CD4-positive, alpha-beta memory T cell (primary cell): ENCODE data around the gene MS4A6A. TPM values are rescaled to one million over a fixed set of nuclear protein-coding genes. Genes with fewer than 3 reads are reported as not detected.
A peak's percentile ranks its signal among the peaks of the same experiment; 100 is the strongest.

ENCODE experiments used
- CTCF ChIA-PET: fragments of 350-600 bp; sonication (Branson Sonifier 250); formaldehyde crosslinking; loops from one replicate; lab custom pipeline; 2021; ENCODE audit warnings: inconsistent platforms; ENCODE audit not compliant: partially characterized antibody; lab: Charles Lee
- POLR2A ChIA-PET: fragments of 350-600 bp; sonication (Branson Sonifier 250); formaldehyde crosslinking; loops from one replicate; lab custom pipeline; 2021; ENCODE audit not compliant: partially characterized antibody; lab: Charles Lee
- DNase-seq, 5 donors: peaks; one replicate each; pipeline versions ENCODE4 v3.0.0 to v3.0.0-alpha.2; 2020 to 2022; ENCODE audit warnings: mixed read lengths in 1 of 5
- H3K27ac ChIP-seq: one replicate; pipeline ENCODE4 v1.7.0; 2013; ENCODE audit warnings: low read depth, low read length
- H3K27me3 ChIP-seq: 2 replicates; pipeline ENCODE4 v1.7.0; 2013; ENCODE audit warnings: mild to moderate bottlenecking, low read length, moderate library complexity; ENCODE audit not compliant: insufficient read depth
- H3K36me3 ChIP-seq: 2 replicates; pipeline ENCODE4 v1.7.0; 2013; ENCODE audit warnings: mild to moderate bottlenecking, low read length, moderate library complexity; ENCODE audit not compliant: insufficient read depth
- H3K4me1 ChIP-seq: 2 replicates; pipeline ENCODE4 v1.7.0; 2013; ENCODE audit warnings: mild to moderate bottlenecking, low read length, moderate library complexity; ENCODE audit not compliant: insufficient read depth
- H3K4me3 ChIP-seq, 2 donors: one replicate each; pipeline ENCODE4 v1.7.0; 2013; ENCODE audit warnings: low read length in 2 of 2, mild to moderate bottlenecking in 1 of 2
- H3K9me3 ChIP-seq, 2 donors: one replicate each; pipeline ENCODE4 v1.7.0; 2013; ENCODE audit warnings: low read length in 2 of 2, control low read depth in 1 of 2; ENCODE audit not compliant: control insufficient read depth in 1 of 2
- H3K27ac Mint-ChIP-seq, 7 donors: one replicate each; pipeline ENCODE4 v1.8.0; 2020 to 2021; ENCODE audit warnings: mixed read lengths in 7 of 7, mild to moderate bottlenecking in 6 of 7, inconsistent platforms in 3 of 7, moderate library complexity in 3 of 7
- H3K27me3 Mint-ChIP-seq, 2 donors: one replicate each; pipeline ENCODE4 v1.8.0; 2020 to 2021; ENCODE audit warnings: mixed read lengths in 2 of 2
- H3K36me3 Mint-ChIP-seq, 2 donors: one replicate each; pipeline ENCODE4 v1.8.0; 2020 to 2021; ENCODE audit warnings: mixed read lengths in 2 of 2, inconsistent platforms in 1 of 2, mild to moderate bottlenecking in 1 of 2
- H3K4me1 Mint-ChIP-seq, 4 donors: one replicate each; pipeline ENCODE4 v1.8.0; 2020 to 2021; ENCODE audit warnings: mixed read lengths in 4 of 4, mild to moderate bottlenecking in 1 of 4
- H3K4me3 Mint-ChIP-seq, 8 donors: one replicate each; pipeline ENCODE4 v1.8.0; 2020 to 2021; ENCODE audit warnings: mixed read lengths in 8 of 8, mild to moderate bottlenecking in 7 of 8, moderate library complexity in 6 of 8, inconsistent platforms in 3 of 8
- H3K9me3 Mint-ChIP-seq, 8 donors: one replicate each; pipeline ENCODE4 v1.8.0; 2020 to 2021; ENCODE audit warnings: mixed read lengths in 8 of 8, mild to moderate bottlenecking in 5 of 8, inconsistent platforms in 3 of 8, moderate library complexity in 1 of 8
- intact Hi-C: fragments of 100-400 bp; cut with micrococcal nuclease; formaldehyde crosslinking; loops from one replicate; pipeline ENCODE4 v1.15.1; 2023
- polyA plus RNA-seq, 2 donors: library from polyadenylated mRNA; unstranded; fragments of 300-500 nt; fragmentation: Illumina TruSeq; gene quantifications; one replicate each; pipeline ENCODE4 v1.2.3, GENCODE V29; 2021
- total RNA-seq, 2 experiments: library from RNA; stranded (reverse); gene quantifications; one replicate each; pipeline ENCODE4 v1.2.3, GENCODE V29; 2021

MS4A6A gene, protein sequence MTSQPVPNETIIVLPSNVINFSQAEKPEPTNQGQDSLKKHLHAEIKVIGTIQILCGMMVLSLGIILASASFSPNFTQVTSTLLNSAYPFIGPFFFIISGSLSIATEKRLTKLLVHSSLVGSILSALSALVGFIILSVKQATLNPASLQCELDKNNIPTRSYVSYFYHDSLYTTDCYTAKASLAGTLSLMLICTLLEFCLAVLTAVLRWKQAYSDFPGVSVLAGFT
- total RNA-seq (1 to 10 TPM; 4.9 to 7.7 TPM), polyA plus RNA-seq (1 to 10 TPM; 2.7 to 3.3 TPM)

DNA sequence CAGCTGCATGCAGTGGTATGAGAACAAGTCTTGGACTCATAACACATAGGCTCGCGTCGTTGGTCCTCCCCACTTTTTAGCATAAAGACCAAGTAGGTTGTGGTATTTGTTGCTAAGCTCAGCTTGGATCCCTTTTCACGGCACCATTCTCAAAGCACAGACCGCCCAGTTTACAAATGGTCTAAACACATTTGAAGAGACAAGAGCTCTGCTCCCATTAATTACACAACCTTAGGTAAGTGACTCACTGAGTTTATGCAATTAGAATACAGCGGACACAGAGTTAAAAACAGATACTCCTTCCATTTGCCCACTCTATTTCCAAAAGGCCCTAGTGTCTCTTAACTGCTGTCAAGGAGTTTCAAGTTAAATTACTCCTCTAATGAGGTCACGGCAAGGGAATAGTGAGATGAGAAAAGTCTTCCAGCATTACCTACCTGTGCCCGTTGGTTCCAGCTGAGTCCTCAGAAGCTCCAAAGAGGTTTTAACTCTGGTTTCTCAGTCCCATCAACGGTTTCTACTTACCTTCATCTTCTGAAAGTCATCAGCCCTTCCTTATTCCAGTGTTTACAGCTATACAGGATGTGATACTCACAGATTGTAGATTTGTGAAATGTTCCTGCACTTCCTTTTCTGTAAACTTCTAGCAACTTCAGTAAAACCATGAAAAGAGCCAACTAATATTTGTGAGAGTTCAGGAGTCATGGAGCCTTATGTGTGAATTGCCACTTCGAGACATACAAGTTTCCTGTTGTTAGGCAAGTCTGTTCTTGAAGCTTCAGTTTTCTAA lies at the start of gene MS4A6A:
Gene MS4A6A, minus strand, starts transcription at position 543 of the 790 bp plus-strand sequence. CDS start 1,356 bp downstream, outside the sequence.
- CTCF ChIA-PET, result interaction anchor here (2.1 kb wide), 1 partner anchor 10 kb away, joined by 6 read pairs; no protein-coding TSS in a partner anchor

GRCh38 chr11:60230681-60231080 lies 47.8 kb upstream of the MS4A6A start:
- H3K9me3 Mint-ChIP-seq, result no peaks in the 10 kb centered on the region
- ChIA-PET POLR2A (no interaction called here), CTCF (interaction anchor here (1.2 kb wide), 1 partner anchor 34 kb away, joined by 3 read pairs; no protein-coding TSS in a partner anchor)
- no peaks in the 10 kb centered on the region for H3K4me1 Mint-ChIP-seq
- H3K27me3 Mint-ChIP-seq, result peaks cover 0 to 2% of the 10 kb centered on the region in 2 donors
- no peak overlapping the region for H3K4me3 Mint-ChIP-seq
- no peaks in the 10 kb centered on the region for H3K36me3 Mint-ChIP-seq
- no peaks in the 10 kb centered on the region for H3K27me3 ChIP-seq
- H3K27ac ChIP-seq, result no peak overlapping the region
- H3K36me3 ChIP-seq, result no peaks in the 10 kb centered on the region
- H3K9me3 ChIP-seq, result no peaks in the 10 kb centered on the region
- no peaks in the 10 kb centered on the region for H3K4me1 ChIP-seq
- H3K4me3 ChIP-seq, result no peak overlapping the region
- intact Hi-C loops, result no loop called here
- no peak overlapping the region for H3K27ac Mint-ChIP-seq
- no peak for DNase-seq

More for the DNA sequence above, at the start of gene MS4A6A:
- H3K4me3 ChIP-seq, result no peak within 1 kb of the TSS
- no peak within 1 kb of the TSS for H3K27ac ChIP-seq
- Mint-ChIP-seq H3K4me3 (peak within 1 kb of the TSS in 4 of 8 donors; percentile 2 to 66 (median 32)), H3K27ac (peak within 1 kb of the TSS in 1 of 7 donors; percentile 38), H3K4me1 (peaks cover 0 to 5% (median 2%) of the 10 kb centered on the region in 4 donors), H3K9me3 (peaks cover 0 to 9% (median 0%) of the 10 kb centered on the region in 8 donors), H3K36me3 (no peaks in the 10 kb centered on the region), H3K27me3 (peaks cover 13 to 19% of the 10 kb centered on the region in 2 donors)
- no peak for DNase-seq
- intact Hi-C loops, result no loop called here
- no peaks in the 10 kb centered on the region for H3K9me3 ChIP-seq
- H3K36me3 ChIP-seq, result no peaks in the 10 kb centered on the region
- H3K27me3 ChIP-seq, result no peaks in the 10 kb centered on the region
- no peaks in the 10 kb centered on the region for H3K4me1 ChIP-seq
- POLR2A ChIA-PET, result no interaction called here

DNA sequence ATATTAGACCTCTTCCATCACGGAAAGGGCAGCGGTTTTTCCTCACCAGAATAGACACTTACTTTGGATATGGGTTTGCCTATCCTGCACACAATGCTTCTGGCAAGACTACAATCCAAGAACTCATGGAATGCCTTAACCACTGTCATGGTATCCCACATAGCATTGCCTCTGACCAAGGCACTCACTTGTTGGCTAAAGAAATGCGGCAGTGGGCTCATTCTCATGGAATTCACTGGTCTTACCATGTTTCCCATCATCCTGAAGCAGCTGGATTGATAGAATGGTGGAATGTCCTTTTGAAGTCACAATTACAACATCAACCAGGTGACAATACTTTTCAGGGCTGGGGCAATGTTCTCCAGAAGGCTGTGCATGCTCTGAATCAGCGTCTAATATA lies 39.3 kb upstream of the MS4A6A start:
- H3K27me3 ChIP-seq, result no peaks in the 10 kb centered on the region
- H3K4me3 Mint-ChIP-seq, result no peak overlapping the region
- H3K27me3 Mint-ChIP-seq, result peaks cover 5 to 7% of the 10 kb centered on the region in 2 donors
- no peaks in the 10 kb centered on the region for H3K36me3 ChIP-seq
- H3K4me1 ChIP-seq, result no peaks in the 10 kb centered on the region
- H3K9me3 Mint-ChIP-seq, result no peaks in the 10 kb centered on the region
- no peak overlapping the region for H3K27ac Mint-ChIP-seq
- no peaks in the 10 kb centered on the region for H3K9me3 ChIP-seq
- no peak overlapping the region for H3K27ac ChIP-seq
- ChIA-PET CTCF (no interaction called here), POLR2A (no interaction called here)
- no peak overlapping the region for H3K4me3 ChIP-seq
- H3K36me3 Mint-ChIP-seq, result no peaks in the 10 kb centered on the region
- intact Hi-C loops, result no loop called here
- H3K4me1 Mint-ChIP-seq, result no peaks in the 10 kb centered on the region
- DNase-seq, result no peak

- no peaks in the 10 kb centered on the region for H3K36me3 ChIP-seq
- H3K36me3 Mint-ChIP-seq, result no peaks in the 10 kb centered on the region
- no peaks in the 10 kb centered on the region for H3K9me3 ChIP-seq
- no peaks in the 10 kb centered on the region for H3K9me3 Mint-ChIP-seq
- no peaks in the 10 kb centered on the region for H3K4me1 Mint-ChIP-seq
- no peak overlapping the region for H3K4me3 Mint-ChIP-seq
- H3K4me3 ChIP-seq, result no peak overlapping the region
- DNase-seq, result no peak
- H3K4me1 ChIP-seq, result no peaks in the 10 kb centered on the region
- no peak overlapping the region for H3K27ac Mint-ChIP-seq
- intact Hi-C loops, result no loop called here
- H3K27ac ChIP-seq, result no peak overlapping the region
- ChIA-PET POLR2A (no interaction called here), CTCF (no interaction called here)
- peaks cover 5 to 7% of the 10 kb centered on the region in 2 donors for H3K27me3 Mint-ChIP-seq
- no peaks in the 10 kb centered on the region for H3K27me3 ChIP-seq
These were observed 38.8 kb upstream of the MS4A6A start for GRCh38 chr11:60221692-60222091.

GRCh38 chr11:60221181-60221580 lies 38.3 kb upstream of the MS4A6A start:
- no peaks in the 10 kb centered on the region for H3K9me3 ChIP-seq
- no peaks in the 10 kb centered on the region for H3K36me3 Mint-ChIP-seq
- DNase-seq, result no peak
- no peak overlapping the region for H3K27ac ChIP-seq
- ChIA-PET POLR2A (no interaction called here), CTCF (no interaction called here)
- no peaks in the 10 kb centered on the region for H3K4me1 Mint-ChIP-seq
- peaks cover 5 to 9% of the 10 kb centered on the region in 2 donors for H3K27me3 Mint-ChIP-seq
- intact Hi-C loops, result no loop called here
- no peaks in the 10 kb centered on the region for H3K9me3 Mint-ChIP-seq
- H3K27me3 ChIP-seq, result no peaks in the 10 kb centered on the region
- no peaks in the 10 kb centered on the region for H3K4me1 ChIP-seq
- H3K4me3 Mint-ChIP-seq, result no peak overlapping the region
- no peak overlapping the region for H3K4me3 ChIP-seq
- H3K27ac Mint-ChIP-seq, result no peak overlapping the region
- H3K36me3 ChIP-seq, result no peaks in the 10 kb centered on the region

GRCh38 chr11:60214386-60214785 lies 31.5 kb upstream of the MS4A6A start:
- ChIA-PET POLR2A (no interaction called here), CTCF (no interaction called here)
- Mint-ChIP-seq H3K4me1 (no peaks in the 10 kb centered on the region), H3K36me3 (no peaks in the 10 kb centered on the region), H3K9me3 (no peaks in the 10 kb centered on the region), H3K4me3 (no peak overlapping the region), H3K27me3 (peaks cover 7 to 10% of the 10 kb centered on the region in 2 donors), H3K27ac (no peak overlapping the region)
- Histone ChIP-seq H3K27ac (no peak overlapping the region), H3K27me3 (no peaks in the 10 kb centered on the region), H3K4me3 (no peak overlapping the region), H3K9me3 (no peaks in the 10 kb centered on the region), H3K36me3 (no peaks in the 10 kb centered on the region), H3K4me1 (no peaks in the 10 kb centered on the region)
- DNase-seq, result no peak
- intact Hi-C loops, result no loop called here

DNA sequence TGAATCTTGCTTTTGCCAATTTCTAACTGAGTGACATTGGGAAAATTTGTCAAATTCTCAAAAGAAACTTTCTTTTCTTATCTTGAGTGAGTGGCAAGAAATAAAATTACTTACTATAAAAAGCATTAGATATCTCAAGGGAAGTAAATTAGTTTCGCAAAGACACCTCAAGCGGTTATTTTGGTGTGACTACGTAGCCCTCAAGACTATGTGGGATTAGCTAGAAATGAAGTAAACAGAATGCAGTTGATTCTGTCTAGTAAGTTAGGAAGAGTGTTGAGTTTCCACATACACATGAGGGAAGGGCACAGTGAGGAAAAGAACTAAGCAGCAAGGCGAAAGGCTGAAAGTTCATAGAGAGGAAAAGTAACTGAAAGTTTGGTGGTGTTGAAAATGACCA lies 28.3 kb upstream of the MS4A6A start:
- H3K4me1 ChIP-seq, result no peaks in the 10 kb centered on the region
- H3K27ac ChIP-seq, result no peak overlapping the region
- no peak for DNase-seq
- peaks cover 14 to 16% of the 10 kb centered on the region in 2 donors for H3K27me3 Mint-ChIP-seq
- intact Hi-C loops, result no loop called here
- no peaks in the 10 kb centered on the region for H3K9me3 Mint-ChIP-seq
- POLR2A ChIA-PET, result no interaction called here
- H3K4me1 Mint-ChIP-seq, result no peaks in the 10 kb centered on the region
- no peak overlapping the region for H3K4me3 Mint-ChIP-seq
- no peak overlapping the region for H3K4me3 ChIP-seq
- H3K27ac Mint-ChIP-seq, result no peak overlapping the region
- no peaks in the 10 kb centered on the region for H3K36me3 Mint-ChIP-seq
- CTCF ChIA-PET, result no interaction called here
- no peaks in the 10 kb centered on the region for H3K36me3 ChIP-seq
- H3K27me3 ChIP-seq, result no peaks in the 10 kb centered on the region
- no peaks in the 10 kb centered on the region for H3K9me3 ChIP-seq
